ENCODE measurements around the gene STEAP3. TPM values are rescaled to one million over a fixed set of nuclear protein-coding genes. Genes with fewer than 3 reads are reported as not detected.

STEAP3 gene
- total and polyA plus RNA-seq, 2 donors (not counting 1 experiment from before 2014, with no cell fraction given) = 1.1 to 1.6 TPM

DNA sequence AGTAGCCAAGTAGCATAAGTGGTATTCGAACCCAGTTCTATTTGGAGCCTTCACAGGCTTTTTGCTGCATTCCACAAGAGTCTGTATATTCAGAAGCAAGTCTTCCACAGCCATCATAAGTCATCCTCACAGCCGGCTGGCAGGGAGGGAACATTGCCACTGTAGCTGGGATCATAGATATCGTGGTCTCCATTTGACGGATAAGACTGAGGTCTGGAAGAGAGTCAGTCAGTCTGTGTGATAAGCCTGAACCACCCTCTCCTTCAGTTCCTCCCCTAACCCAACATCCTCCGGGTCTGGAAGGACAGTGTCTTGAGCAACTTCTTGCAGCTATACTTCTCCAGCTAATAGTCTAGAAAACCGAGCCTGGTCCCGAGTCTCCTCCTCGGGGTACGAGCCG is 48.1 kb upstream of the STEAP3 start:
- Mint-ChIP-seq H3K9me3 (ENCODE audit: insufficient read depth) (no peaks in the 10 kb centered on the region), H3K27me3 (peaks cover 7% of the 10 kb centered on the region), H3K27ac (no peak overlapping the region), H3K4me1 (no peaks in the 10 kb centered on the region), H3K4me3 (no peak overlapping the region)
- CTCF ChIA-PET = interaction anchor here (1.3 kb wide), 1 partner anchor 41 kb away, joined by 3 read pairs; no protein-coding TSS in a partner anchor
- intact Hi-C loops (cut with micrococcal nuclease) = no loop called here
- Histone ChIP-seq H3K27me3 (replicated peaks in 1 of 4; ENCODE audit: control extremely low read depth in 1 of 4, control insufficient read depth in 3 of 4, insufficient read depth in 4 of 4, low read length in 3 of 4) (no peaks in the 10 kb centered on the region), H3K9me3 (ENCODE audit: control extremely low read depth in 1 of 3, control insufficient read depth in 2 of 3, insufficient read depth in 1 of 3, low read length in 2 of 3) (no peaks in the 10 kb centered on the region), H3K79me2 (ENCODE audit: control insufficient read depth, insufficient read depth, low read length) (no peaks in the 10 kb centered on the region), H2AFZ (ENCODE audit: insufficient read depth, low read depth, low read length, poor library complexity, severe bottlenecking) (no peak overlapping the region), H3K36me3 (replicated peaks in 1 of 2; ENCODE audit: control extremely low read depth in 1 of 2, control insufficient read depth in 1 of 2, extremely low read depth in 1 of 2, insufficient read depth in 2 of 2, low read length in 1 of 2) (no peaks in the 10 kb centered on the region), H3K4me1 (ENCODE audit: control insufficient read depth in 2 of 2, insufficient read depth in 2 of 2, low read length in 2 of 2) (no peaks in the 10 kb centered on the region), H3K27ac (ENCODE audit: low read length in 2 of 2) (no peak overlapping the region), H4K20me1 (ENCODE audit: control insufficient read depth, insufficient read depth, low read length, poor library complexity, severe bottlenecking) (no peaks in the 10 kb centered on the region), H3K9ac (ENCODE audit: low read length) (no peak overlapping the region), H3K4me2 (replicated peaks; ENCODE audit: low read depth, low read length, poor library complexity, severe bottlenecking) (no peak overlapping the region), H3K4me3 (ENCODE audit: control extremely low read depth in 1 of 5, extremely low read depth in 1 of 5, insufficient read depth in 1 of 5, low read depth in 2 of 5, low read length in 4 of 5) (no peak overlapping the region)
- 95% methylated on average over 7 of the region's 10 CpGs for WGBS (ENCODE audit: insufficient coverage)
- POLR2A ChIA-PET = no interaction called here
- TF ChIP-seq, protein P1, sequence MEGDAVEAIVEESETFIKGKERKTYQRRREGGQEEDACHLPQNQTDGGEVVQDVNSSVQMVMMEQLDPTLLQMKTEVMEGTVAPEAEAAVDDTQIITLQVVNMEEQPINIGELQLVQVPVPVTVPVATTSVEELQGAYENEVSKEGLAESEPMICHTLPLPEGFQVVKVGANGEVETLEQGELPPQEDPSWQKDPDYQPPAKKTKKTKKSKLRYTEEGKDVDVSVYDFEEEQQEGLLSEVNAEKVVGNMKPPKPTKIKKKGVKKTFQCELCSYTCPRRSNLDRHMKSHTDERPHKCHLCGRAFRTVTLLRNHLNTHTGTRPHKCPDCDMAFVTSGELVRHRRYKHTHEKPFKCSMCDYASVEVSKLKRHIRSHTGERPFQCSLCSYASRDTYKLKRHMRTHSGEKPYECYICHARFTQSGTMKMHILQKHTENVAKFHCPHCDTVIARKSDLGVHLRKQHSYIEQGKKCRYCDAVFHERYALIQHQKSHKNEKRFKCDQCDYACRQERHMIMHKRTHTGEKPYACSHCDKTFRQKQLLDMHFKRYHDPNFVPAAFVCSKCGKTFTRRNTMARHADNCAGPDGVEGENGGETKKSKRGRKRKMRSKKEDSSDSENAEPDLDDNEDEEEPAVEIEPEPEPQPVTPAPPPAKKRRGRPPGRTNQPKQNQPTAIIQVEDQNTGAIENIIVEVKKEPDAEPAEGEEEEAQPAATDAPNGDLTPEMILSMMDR (IDR thresholded peaks at IDR 0.05) = no peak
- no peak for TF ChIP-seq EZH2 (IDR thresholded peaks at IDR 0.05; ENCODE audit: borderline replicate concordance, insufficient read depth, low read depth, low read length, poor library complexity, severe bottlenecking)
- ATAC-seq (ENCODE audit: low read depth) (no peak), DNase-seq (no peak)

DNA sequence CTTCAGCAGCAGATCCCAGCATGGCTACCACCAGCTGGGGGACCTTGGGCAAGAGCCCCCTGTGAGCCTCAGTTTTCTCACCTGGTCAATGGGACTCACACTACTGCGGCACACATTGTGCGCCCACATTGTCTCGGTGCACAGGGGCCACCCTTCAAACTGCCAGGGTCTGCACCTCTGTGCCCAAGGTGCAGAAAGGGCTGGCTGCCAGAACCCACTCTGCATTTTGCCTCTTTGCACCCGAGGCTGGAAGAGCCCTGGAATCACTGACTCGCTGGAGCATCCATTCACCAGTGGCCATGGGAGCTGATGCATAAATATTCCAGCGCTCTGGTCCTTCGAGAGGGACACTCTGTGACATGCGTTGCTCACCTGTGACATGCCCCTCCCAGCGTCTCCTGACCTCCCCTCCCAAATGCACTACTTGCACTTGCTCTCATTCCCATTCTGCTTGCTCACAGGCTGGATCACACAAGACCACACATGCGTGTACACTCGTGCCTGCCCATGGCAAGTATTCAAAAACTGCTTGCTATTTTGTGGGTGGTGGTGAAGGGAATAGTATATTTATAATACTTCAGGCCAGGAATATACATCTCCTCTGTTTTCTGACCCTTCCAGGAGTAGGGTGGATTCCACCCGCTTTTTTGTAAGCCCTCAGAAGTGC is 46.3 kb upstream of the STEAP3 start:
- H3K4me3 Mint-ChIP-seq = no peak overlapping the region
- Histone ChIP-seq H3K36me3 (replicated peaks in 1 of 2; ENCODE audit: control extremely low read depth in 1 of 2, control insufficient read depth in 1 of 2, extremely low read depth in 1 of 2, insufficient read depth in 2 of 2, low read length in 1 of 2) (no peaks in the 10 kb centered on the region), H3K27ac (ENCODE audit: low read length in 2 of 2) (no peak overlapping the region), H4K20me1 (ENCODE audit: control insufficient read depth, insufficient read depth, low read length, poor library complexity, severe bottlenecking) (no peaks in the 10 kb centered on the region), H2AFZ (ENCODE audit: insufficient read depth, low read depth, low read length, poor library complexity, severe bottlenecking) (no peak overlapping the region), H3K4me3 (ENCODE audit: control extremely low read depth in 1 of 5, extremely low read depth in 1 of 5, insufficient read depth in 1 of 5, low read depth in 2 of 5, low read length in 4 of 5) (no peak overlapping the region), H3K79me2 (ENCODE audit: control insufficient read depth, insufficient read depth, low read length) (no peaks in the 10 kb centered on the region), H3K4me2 (replicated peaks; ENCODE audit: low read depth, low read length, poor library complexity, severe bottlenecking) (no peak overlapping the region), H3K27me3 (replicated peaks in 1 of 4; ENCODE audit: control extremely low read depth in 1 of 4, control insufficient read depth in 3 of 4, insufficient read depth in 4 of 4, low read length in 3 of 4) (no peaks in the 10 kb centered on the region), H3K9me3 (ENCODE audit: control extremely low read depth in 1 of 3, control insufficient read depth in 2 of 3, insufficient read depth in 1 of 3, low read length in 2 of 3) (no peaks in the 10 kb centered on the region), H3K9ac (ENCODE audit: low read length) (no peak overlapping the region), H3K4me1 (ENCODE audit: control insufficient read depth in 2 of 2, insufficient read depth in 2 of 2, low read length in 2 of 2) (no peaks in the 10 kb centered on the region)
- ATAC-seq (ENCODE audit: low read depth) (no peak), DNase-seq (no peak)
- CTCF ChIA-PET = no interaction called here
- no peak overlapping the region for H3K27ac Mint-ChIP-seq
- H3K9me3 Mint-ChIP-seq (ENCODE audit: insufficient read depth) = no peaks in the 10 kb centered on the region
- H3K27me3 Mint-ChIP-seq = peaks cover 4% of the 10 kb centered on the region
- intact Hi-C loops (cut with micrococcal nuclease) = no loop called here
- 91% methylated on average over 9 of the region's 12 CpGs for WGBS (ENCODE audit: insufficient coverage)
- no peak for TF ChIP-seq EZH2 (IDR thresholded peaks at IDR 0.05; ENCODE audit: borderline replicate concordance, insufficient read depth, low read depth, low read length, poor library complexity, severe bottlenecking)
- no peaks in the 10 kb centered on the region for H3K4me1 Mint-ChIP-seq
- POLR2A ChIA-PET = no interaction called here

Data from B cell (primary cell).